Erythroblast (primary cell): Measurements from ENCODE around the gene CCDC137.

Experiments used
- GATA1 ChIP-seq: IDR thresholded peaks from 2 replicates; pipeline ENCODE4 v1.6.1; 2011; ENCODE audit warnings: low read depth, mild to moderate bottlenecking, control low read depth, low read length, moderate library complexity
- POLR2A ChIP-seq: IDR thresholded peaks from 2 replicates; pipeline ENCODE4 v1.6.1; 2011; ENCODE audit warnings: mild to moderate bottlenecking, low read length

DNA sequence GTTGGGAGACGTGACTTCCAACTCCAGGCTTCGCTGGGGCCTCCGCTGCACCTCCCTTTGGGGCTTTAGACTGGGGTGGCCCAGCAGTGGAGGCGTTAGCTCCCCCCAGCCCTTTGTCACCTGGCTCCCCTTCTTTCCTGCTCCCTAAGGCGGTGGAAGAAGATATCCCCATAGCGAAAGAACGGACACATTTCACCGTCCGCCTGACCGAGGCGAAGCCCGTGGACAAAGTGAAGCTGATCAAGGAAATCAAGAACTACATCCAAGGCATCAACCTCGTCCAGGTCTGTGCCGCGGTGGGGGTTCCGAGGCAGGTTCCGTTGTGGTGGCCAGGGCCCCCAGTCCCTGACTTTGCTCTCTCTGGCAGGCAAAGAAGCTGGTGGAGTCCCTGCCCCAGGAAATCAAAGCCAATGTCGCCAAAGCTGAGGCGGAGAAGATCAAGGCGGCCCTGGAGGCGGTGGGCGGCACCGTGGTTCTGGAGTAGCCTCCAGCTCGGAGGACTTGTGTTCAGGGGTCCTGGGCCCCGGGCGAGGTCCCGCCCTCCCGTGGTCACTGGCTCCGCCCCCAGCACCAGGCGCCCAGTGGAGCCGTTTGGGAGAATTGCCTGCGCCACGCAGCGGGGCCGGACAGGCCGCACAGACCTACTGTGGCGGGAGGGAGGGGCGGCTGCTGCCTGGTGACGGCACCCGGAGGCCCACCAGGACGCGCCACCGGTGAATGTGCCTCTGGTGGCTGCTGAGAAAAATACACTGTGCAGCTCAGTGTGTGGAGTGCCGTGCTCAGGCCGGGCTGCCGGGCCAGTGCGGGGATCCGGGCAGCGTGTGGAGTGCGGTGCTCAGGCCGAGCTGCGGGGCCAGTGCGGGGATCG is 40.5 kb downstream of the CCDC137 start:
- TF ChIP-seq POLR2A (no peak), GATA1 (no peak)
